HepG2 (cell line): ENCODE results near the gene PRSS33. TPM values are rescaled to one million over a fixed set of nuclear protein-coding genes. Genes with fewer than 3 reads are reported as not detected.

Source experiments
- ATAC-seq: fragments of 200-7000 bp; cut with Tn5 transposase; 3 replicates; pipeline ENCODE4 v1.9.1; 2020; ENCODE audit warnings: mild to moderate bottlenecking, moderate library complexity
- BruUV-seq: library from RNA; stranded (reverse); fragments of 400-500 nt; replicated peaks from 2 replicates; lab custom pipeline; 2021; lab: Mats Ljungman, UMichigan
- CTCF ChIA-PET: fragments of 300-600 bp; formaldehyde crosslinking; extraction: SDS; loops from one replicate; lab custom pipeline; 2021; ENCODE audit warnings: low total read pairs, inconsistent platforms, low intra/inter-chr PET ratio; lab: Yijun Ruan, JAX
- POLR2A ChIA-PET: fragments of 350-600 bp; sonication (Branson Sonifier 250); formaldehyde crosslinking; loops from one replicate; lab custom pipeline; 2020; ENCODE audit warnings: antibody characterized with exemption, inconsistent platforms; lab: Yijun Ruan, JAX
- DNase-seq: peaks from one replicate; pipeline ENCODE4 v3.0.0-alpha.2; 2015; ENCODE audit warnings: low spot score
- FAIRE-seq: peaks from 3 replicates; lab custom pipeline; 2011; peaks lifted over from hg19 to GRCh38; lab: Jason Lieb, UNC
- H2AFZ ChIP-seq: one replicate; pipeline ENCODE4 v1.6.1; 2011; ENCODE audit warnings: low read length, inconsistent platforms
- H3K27ac ChIP-seq: fragments of 300-600 bp; 3 replicates; pipeline ENCODE4 v1.8.0; 2011; ENCODE audit warnings: mixed run types, mild to moderate bottlenecking, mixed read lengths, low read length, inconsistent platforms; ENCODE audit not compliant: insufficient read depth; ENCODE audit errors: extremely low read length
- H3K27me3 ChIP-seq, 2 experiments: fragments of 200-600 bp in 1 of 2; 2 replicates in 1 of 2; 3 replicates in 1 of 2; pipeline versions ENCODE4 v1.6.0 to v1.8.0; 2011; ENCODE audit warnings: low read length in 2 of 2, mild to moderate bottlenecking in 2 of 2, moderate library complexity in 2 of 2, inconsistent platforms in 1 of 2; ENCODE audit not compliant: insufficient read depth in 2 of 2, control insufficient read depth in 1 of 2
- H3K36me3 ChIP-seq, 2 experiments: fragments of 200-600 bp in 1 of 2; replicated peaks in 1 of 2; 2 replicates in 1 of 2; 3 replicates in 1 of 2; pipeline versions ENCODE4 v1.5.1 to v1.8.0; 2011; ENCODE audit warnings: low read length in 2 of 2, inconsistent platforms in 1 of 2; ENCODE audit not compliant: insufficient read depth in 2 of 2, control insufficient read depth in 1 of 2
- H3K4me1 ChIP-seq: 2 replicates; pipeline ENCODE4 v1.5.1; 2012; ENCODE audit warnings: low read length, inconsistent platforms; ENCODE audit not compliant: insufficient read depth
- H3K4me2 ChIP-seq: 2 replicates; pipeline ENCODE4 v1.6.0; 2011; ENCODE audit warnings: low read depth, low read length, inconsistent platforms
- H3K4me3 ChIP-seq, 3 experiments: fragments of 200-600 bp in 1 of 3; sonication (generic), shearing (Covaris generic) in 1 of 3; replicated peaks in 1 of 3; 2 replicates each; pipeline ENCODE4 v1.5.1; 2011 to 2016; ENCODE audit warnings: low read length in 3 of 3, inconsistent platforms in 2 of 3, low read depth in 2 of 3, mild to moderate bottlenecking in 2 of 3, control low read depth in 1 of 3, mixed read lengths in 1 of 3; ENCODE audit not compliant: insufficient read depth in 1 of 3
- H3K79me2 ChIP-seq: one replicate; pipeline ENCODE4 v1.6.1; 2011; ENCODE audit warnings: low read length, inconsistent platforms; ENCODE audit not compliant: insufficient read depth
- H3K9ac ChIP-seq: 2 replicates; pipeline ENCODE4 v1.6.0; 2011; ENCODE audit warnings: mild to moderate bottlenecking, low read depth, low read length, inconsistent platforms; ENCODE audit not compliant: insufficient read depth
- H3K9me3 ChIP-seq: 2 replicates; pipeline ENCODE4 v1.5.1; 2012; ENCODE audit warnings: mild to moderate bottlenecking, low read length
- H4K20me1 ChIP-seq: 2 replicates; pipeline ENCODE4 v1.6.0; 2011; ENCODE audit warnings: inconsistent platforms, mild to moderate bottlenecking, low read length, moderate library complexity; ENCODE audit not compliant: insufficient read depth
- CTCF ChIP-seq: sonication (generic); formaldehyde crosslinking; IDR thresholded peaks from 2 replicates; pipeline ENCODE4 v1.5.0; 2020; ENCODE audit warnings: mild to moderate bottlenecking, missing genetic modification reagents, moderate library complexity
- EZH2 ChIP-seq: conservative IDR thresholded peaks from 2 replicates; pipeline ENCODE4 v1.6.1; 2012; ENCODE audit warnings: mild to moderate bottlenecking, low read depth, low read length, moderate library complexity
- HOXD1 ChIP-seq: sonication (generic); formaldehyde crosslinking; IDR thresholded peaks from 2 replicates; pipeline ENCODE4 v1.5.0; 2020; ENCODE audit warnings: missing genetic modification reagents
- MED13 ChIP-seq: sonication (generic); formaldehyde crosslinking; IDR thresholded peaks from 2 replicates; pipeline ENCODE4 v1.5.0; 2020; ENCODE audit warnings: missing genetic modification reagents
- MLXIP ChIP-seq: sonication (generic); formaldehyde crosslinking; IDR thresholded peaks from 2 replicates; pipeline ENCODE4 v1.9.0; 2021; ENCODE audit warnings: missing genetic modification reagents, borderline replicate concordance
- MTA3 ChIP-seq: sonication (generic); formaldehyde crosslinking; IDR thresholded peaks from 2 replicates; pipeline ENCODE4 v1.4.0; 2020; ENCODE audit warnings: missing genetic modification reagents
- MYC ChIP-seq: sonication (generic); formaldehyde crosslinking; IDR thresholded peaks from 2 replicates; pipeline ENCODE4 v1.9.0; 2021; ENCODE audit warnings: missing genetic modification reagents, borderline replicate concordance
- NFKBIZ ChIP-seq: IDR thresholded peaks from 2 replicates; pipeline ENCODE4 v1.6.1; 2018; ENCODE audit warnings: missing genetic modification reagents, missing compliant biosample characterization
- REL ChIP-seq: sonication (generic); formaldehyde crosslinking; conservative IDR thresholded peaks from 2 replicates; pipeline ENCODE4 v1.8.0; 2022; ENCODE audit warnings: mild to moderate bottlenecking, missing genetic modification reagents, moderate library complexity
- SIX1 ChIP-seq: sonication (generic); formaldehyde crosslinking; IDR thresholded peaks from 2 replicates; pipeline ENCODE4 v1.4.0; 2020; ENCODE audit warnings: missing genetic modification reagents, borderline replicate concordance
- SP5 ChIP-seq: IDR thresholded peaks from 2 replicates; pipeline ENCODE4 v1.6.1; 2016; ENCODE audit warnings: low read depth, borderline replicate concordance
- STAG1 ChIP-seq: sonication (generic); formaldehyde crosslinking; IDR thresholded peaks from 2 replicates; pipeline ENCODE4 v1.4.0; 2020; ENCODE audit warnings: missing genetic modification reagents
- U2AF1 ChIP-seq: fragments of 200-400 bp; formaldehyde crosslinking; optimal IDR thresholded peaks from 2 replicates; pipeline ENCODE3; 2017; ENCODE audit warnings: mild to moderate bottlenecking, low read depth, low read length
- ZNF431 ChIP-seq: sonication (generic); formaldehyde crosslinking; IDR thresholded peaks from 2 replicates; pipeline ENCODE4 v1.9.0; 2022; ENCODE audit warnings: missing genetic modification reagents, low read depth, mild to moderate bottlenecking, borderline replicate concordance
- ZNF432 ChIP-seq: sonication (generic); formaldehyde crosslinking; IDR thresholded peaks from 2 replicates; pipeline ENCODE4 v1.5.0; 2020; ENCODE audit warnings: missing genetic modification reagents, mild to moderate bottlenecking, borderline replicate concordance
- ZNF577 ChIP-seq: sonication (generic); formaldehyde crosslinking; IDR thresholded peaks from 2 replicates; pipeline ENCODE4 v1.4.0; 2020; ENCODE audit warnings: mild to moderate bottlenecking, low read depth, missing genetic modification reagents, borderline replicate concordance
- ZNF678 ChIP-seq: sonication (generic); formaldehyde crosslinking; IDR thresholded peaks from 2 replicates; pipeline ENCODE4 v1.4.0; 2020; ENCODE audit warnings: mild to moderate bottlenecking, missing genetic modification reagents
- ZNF777 ChIP-seq: sonication (generic); formaldehyde crosslinking; IDR thresholded peaks from 2 replicates; pipeline ENCODE4 v1.4.0; 2020; ENCODE audit warnings: missing genetic modification reagents
- WGBS: methylation state at CpG from one replicate; pipeline ENCODE4 v1.1.6; 2017; ENCODE audit warnings: low lambda C conversion rate; 5-methylcytosine and 5-hydroxymethylcytosine counted together
- in situ Hi-C: cut with HindIII; loops from 2 replicates; pipeline ENCODE4 v1.10.0; 2017; ENCODE audit warnings: low pct_unique_long_range_greater_than_20kb; ENCODE audit not compliant: extremely low pct_ligation_motif_present
- intact Hi-C: fragments of 100-400 bp; cut with micrococcal nuclease; formaldehyde crosslinking; loops from one replicate; pipeline ENCODE4 v1.10.0; 2022; ENCODE audit not compliant: unreplicated experiment
- polyA plus RNA-seq, 8 experiments: library from polyadenylated mRNA; depleted of rRNA in 3 of 8; stranded (reverse) in 7 of 8; unstranded in 1 of 8; fragments of >200 nt; fragmentation: Illumina TruSeq in 4 of 8; extraction: Trizol in 4 of 8; gene quantifications; 2 replicates each; pipeline versions ENCODE4 v1.2.1 to v1.2.3, GENCODE V29; 2011 to 2016; ENCODE audit warnings: low read depth in 4 of 8, missing spikeins in 1 of 8, mixed read lengths in 1 of 8; ENCODE audit not compliant: insufficient read depth in 1 of 8
- total RNA-seq, 5 experiments: library from RNA; depleted of rRNA; stranded (reverse); fragments of >200 nt; fragmentation: Illumina TruSeq; extraction: Trizol; gene quantifications; 2 replicates each; pipeline ENCODE4 v1.2.3, GENCODE V29; 2016; ENCODE audit warnings: low read depth in 1 of 5
- TF ChIP-seq, protein P1 (sequence below): IDR thresholded peaks from 2 replicates; pipeline ENCODE4 v1.6.1; 2016; ENCODE audit warnings: low read depth, control low read depth

Gene PRSS33
- total and polyA plus RNA-seq, 2 of the 13 experiments (the other 11 are each of a cell fraction or from before 2014, with no cell fraction given) = not detected

DNA sequence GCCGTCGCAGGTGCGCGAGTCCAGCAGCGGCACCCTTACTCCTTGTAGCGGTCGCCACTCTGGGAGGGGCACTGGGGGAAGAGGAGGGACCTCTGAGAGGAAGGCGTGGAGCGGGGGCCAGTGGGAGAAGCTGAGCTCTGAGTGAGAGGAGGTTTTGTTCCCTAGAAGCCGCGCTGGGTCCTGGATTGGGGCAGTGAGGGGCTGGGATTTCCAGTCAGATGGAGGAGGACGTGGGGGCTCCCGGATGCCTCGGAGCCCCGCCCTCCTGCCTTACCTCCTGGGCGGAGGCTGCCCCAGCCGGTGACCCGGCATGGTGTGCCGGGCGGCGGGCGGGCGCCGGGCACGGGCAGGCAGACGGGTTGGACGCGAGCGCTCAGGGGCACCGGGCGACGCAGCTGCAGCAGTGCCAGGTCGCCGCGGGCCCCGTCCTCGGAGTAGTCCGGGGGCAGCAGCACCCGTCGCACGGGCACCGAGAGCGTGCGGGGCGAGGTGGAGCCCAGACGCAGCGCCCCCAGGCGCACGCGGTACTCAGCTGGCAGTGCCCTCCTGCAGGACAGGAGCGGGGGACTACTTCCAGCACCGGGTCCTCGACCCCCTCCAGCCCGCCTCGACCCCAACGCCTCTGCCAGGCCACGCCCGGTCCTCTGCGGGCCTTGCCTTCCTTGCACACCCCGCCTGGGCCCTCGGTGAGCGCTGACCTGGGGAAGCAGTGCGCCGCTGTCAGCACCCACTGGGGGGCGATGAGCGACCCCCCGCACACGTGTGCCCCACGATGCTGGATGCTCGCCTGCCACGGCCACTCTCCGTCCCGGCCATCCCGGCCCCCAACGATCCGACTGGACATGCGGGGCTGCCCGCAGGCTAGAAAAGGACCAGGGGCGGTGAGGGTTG lies 2.0 kb downstream of the PRSS33 start:
- no peak overlapping the region for H2AFZ ChIP-seq
- TF ChIP-seq, protein P1, sequence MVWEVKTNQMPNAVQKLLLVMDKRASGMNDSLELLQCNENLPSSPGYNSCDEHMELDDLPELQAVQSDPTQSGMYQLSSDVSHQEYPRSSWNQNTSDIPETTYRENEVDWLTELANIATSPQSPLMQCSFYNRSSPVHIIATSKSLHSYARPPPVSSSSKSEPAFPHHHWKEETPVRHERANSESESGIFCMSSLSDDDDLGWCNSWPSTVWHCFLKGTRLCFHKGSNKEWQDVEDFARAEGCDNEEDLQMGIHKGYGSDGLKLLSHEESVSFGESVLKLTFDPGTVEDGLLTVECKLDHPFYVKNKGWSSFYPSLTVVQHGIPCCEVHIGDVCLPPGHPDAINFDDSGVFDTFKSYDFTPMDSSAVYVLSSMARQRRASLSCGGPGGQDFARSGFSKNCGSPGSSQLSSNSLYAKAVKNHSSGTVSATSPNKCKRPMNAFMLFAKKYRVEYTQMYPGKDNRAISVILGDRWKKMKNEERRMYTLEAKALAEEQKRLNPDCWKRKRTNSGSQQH (CRISPR knock-in tag) = no peak
- TF ChIP-seq MYC (CRISPR knock-in tag) = 0 out of 2 replicates have a peak, but pooled peaks have one; percentile 31
- TF ChIP-seq ZNF431 (CRISPR knock-in tag) = no peak
- no peak for TF ChIP-seq SIX1 (CRISPR knock-in tag)
- no peak for TF ChIP-seq ZNF678 (CRISPR knock-in tag)
- no peak for TF ChIP-seq MTA3 (CRISPR knock-in tag)
- peak; percentile 11; the same call in 1 of the 2 replicates for TF ChIP-seq ZNF777
- no peak for TF ChIP-seq U2AF1
- no peak for TF ChIP-seq HOXD1 (CRISPR knock-in tag)
- peak; percentile 53 for TF ChIP-seq CTCF (CRISPR knock-in tag)
- TF ChIP-seq SP5 (CRISPR knock-in tag) = no peak
- no peak for TF ChIP-seq REL (CRISPR knock-in tag)
- no peak for TF ChIP-seq ZNF577 (CRISPR knock-in tag)
- no peak for TF ChIP-seq ZNF432
- TF ChIP-seq NFKBIZ = no peak
- no peak for TF ChIP-seq MLXIP (CRISPR knock-in tag)
- no peak for TF ChIP-seq EZH2
- TF ChIP-seq MED13 (CRISPR knock-in tag) = no peak
- TF ChIP-seq STAG1 = peak; percentile 11; the same call in 1 of the 2 replicates

More for the DNA sequence above, 2.0 kb downstream of the PRSS33 start:
- Histone ChIP-seq H3K36me3 (no peaks in the 10 kb centered on the region), H3K27me3 (peaks cover 4 to 65% of the 10 kb centered on the region in 2 experiments; a peak in 4 of 5 replicates), H3K4me1 (peaks cover 18% of the 10 kb centered on the region), H3K4me3 (peak overlapping the region in 1 of 3 experiments; percentile 19; a peak in 1 of 6 replicates), H3K9ac (no peak overlapping the region), H3K9me3 (no peaks in the 10 kb centered on the region), H3K79me2 (no peaks in the 10 kb centered on the region), H4K20me1 (no peaks in the 10 kb centered on the region), H3K27ac (no peak overlapping the region), H3K4me2 (peak overlapping the region; percentile 42)
- ATAC-seq (peak; percentile 9), DNase-seq (no peak), FAIRE-seq (no peak)
- WGBS = 38% methylated on average over 20 of the region's 79 CpGs
- CTCF ChIA-PET = no interaction called here
- BruUV-seq = no TSS peak
- in situ Hi-C loops = loop anchor here (5.0 kb wide), 1 partner anchor 42 kb away; no protein-coding TSS in a partner anchor
- intact Hi-C loops = no loop called here
- POLR2A ChIA-PET = no interaction called here
